C4-2B (cell line): ENCODE results near the gene TAS2R41.

Source experiments
- H3K27ac ChIP-seq: fragments of 450-650 bp; 2 replicates; pipeline ENCODE4 v1.5.1; 2017
- ZFX ChIP-seq: fragments of 450-650 bp; IDR thresholded peaks from 2 replicates; pipeline ENCODE4 v1.6.1; 2017
- TF ChIP-seq, protein P1 (sequence below): fragments of 450-650 bp; conservative IDR thresholded peaks from 2 replicates; pipeline ENCODE4 v1.5.1; 2017; ENCODE audit warnings: mild to moderate bottlenecking

TAS2R41 gene

DNA sequence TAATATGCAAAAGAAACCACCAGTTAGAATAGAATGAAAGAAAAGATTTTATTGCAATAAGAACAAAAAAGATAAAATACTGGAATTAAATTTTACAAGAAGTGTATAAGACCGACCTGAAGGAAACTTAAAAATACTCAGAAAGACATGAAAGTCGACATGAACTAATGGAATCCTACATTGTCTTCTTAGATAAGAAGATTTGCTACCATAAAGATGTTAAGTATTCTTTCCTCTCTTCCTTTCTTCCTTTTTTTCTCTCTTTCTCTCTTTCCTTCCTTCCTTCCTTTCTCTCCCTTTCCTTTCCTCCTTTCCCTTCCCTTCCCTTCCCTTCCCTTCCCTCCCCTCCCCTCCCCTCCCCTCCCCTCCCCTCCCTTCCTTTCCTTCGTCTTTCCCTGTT is 27.9 kb upstream of the TAS2R41 start:
- TF ChIP-seq, protein P1, sequence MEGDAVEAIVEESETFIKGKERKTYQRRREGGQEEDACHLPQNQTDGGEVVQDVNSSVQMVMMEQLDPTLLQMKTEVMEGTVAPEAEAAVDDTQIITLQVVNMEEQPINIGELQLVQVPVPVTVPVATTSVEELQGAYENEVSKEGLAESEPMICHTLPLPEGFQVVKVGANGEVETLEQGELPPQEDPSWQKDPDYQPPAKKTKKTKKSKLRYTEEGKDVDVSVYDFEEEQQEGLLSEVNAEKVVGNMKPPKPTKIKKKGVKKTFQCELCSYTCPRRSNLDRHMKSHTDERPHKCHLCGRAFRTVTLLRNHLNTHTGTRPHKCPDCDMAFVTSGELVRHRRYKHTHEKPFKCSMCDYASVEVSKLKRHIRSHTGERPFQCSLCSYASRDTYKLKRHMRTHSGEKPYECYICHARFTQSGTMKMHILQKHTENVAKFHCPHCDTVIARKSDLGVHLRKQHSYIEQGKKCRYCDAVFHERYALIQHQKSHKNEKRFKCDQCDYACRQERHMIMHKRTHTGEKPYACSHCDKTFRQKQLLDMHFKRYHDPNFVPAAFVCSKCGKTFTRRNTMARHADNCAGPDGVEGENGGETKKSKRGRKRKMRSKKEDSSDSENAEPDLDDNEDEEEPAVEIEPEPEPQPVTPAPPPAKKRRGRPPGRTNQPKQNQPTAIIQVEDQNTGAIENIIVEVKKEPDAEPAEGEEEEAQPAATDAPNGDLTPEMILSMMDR: no peak
- no peak for TF ChIP-seq ZFX
- H3K27ac ChIP-seq: no peak overlapping the region

DNA sequence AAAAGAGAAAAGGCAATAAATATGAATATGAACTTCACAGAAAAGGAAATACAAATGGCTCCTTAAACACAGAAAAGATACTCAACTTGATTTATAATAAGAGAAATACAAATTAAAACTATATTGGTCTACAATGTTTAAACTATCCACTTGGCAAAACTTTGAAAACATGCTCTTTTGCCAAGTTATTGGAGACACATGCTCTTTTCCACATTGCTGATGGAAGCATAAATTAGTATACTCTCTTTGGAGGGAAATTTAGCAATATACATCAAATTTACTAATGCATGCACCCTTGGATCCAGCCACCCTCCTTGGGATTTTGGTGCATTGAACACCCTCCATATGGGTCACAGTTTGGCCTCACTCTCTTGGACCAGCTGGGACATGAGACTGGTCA is 26.6 kb upstream of the TAS2R41 start:
- TF ChIP-seq, protein P1: no peak
- no peak for TF ChIP-seq ZFX
- no peak overlapping the region for H3K27ac ChIP-seq

DNA sequence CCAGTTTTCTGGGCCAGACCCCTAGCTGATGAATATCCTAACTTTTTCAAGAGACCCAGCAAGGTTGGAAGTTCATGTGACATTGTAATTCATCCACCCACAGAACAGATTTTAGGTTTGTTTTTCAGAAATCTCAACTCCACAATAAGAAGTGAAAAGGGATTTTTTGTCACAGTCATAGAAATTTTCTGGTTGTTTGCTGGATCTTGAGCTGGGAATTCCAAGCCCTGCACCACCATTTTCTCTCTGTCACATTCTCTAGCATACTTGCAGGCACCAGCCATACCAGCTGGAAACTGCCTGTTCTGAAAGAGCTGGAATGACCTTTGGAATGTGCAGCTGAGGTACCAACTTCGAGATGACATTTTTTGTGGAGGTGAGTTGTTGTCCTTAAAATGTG is 25.9 kb upstream of the TAS2R41 start:
- H3K27ac ChIP-seq: no peak overlapping the region
- TF ChIP-seq ZFX: no peak
- TF ChIP-seq, protein P1: no peak

DNA sequence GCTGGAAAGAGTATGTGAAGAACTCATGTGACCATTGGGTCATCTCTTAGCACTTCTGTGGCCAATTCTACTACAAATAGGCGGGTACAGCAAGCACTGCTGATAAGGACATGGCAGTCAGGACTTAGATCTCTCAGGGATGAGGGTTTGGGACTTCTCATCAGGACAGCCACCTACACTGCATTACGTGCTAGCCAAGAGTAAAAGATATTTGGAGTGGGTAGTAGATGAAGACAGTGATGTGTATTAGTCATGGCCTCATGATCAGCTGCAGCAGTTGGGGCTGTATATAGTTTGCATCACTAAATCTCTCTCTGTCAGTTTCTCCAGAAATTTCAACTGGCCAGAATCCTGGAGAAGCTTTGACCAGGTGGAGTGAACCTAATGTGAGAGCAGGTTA is 25.2 kb upstream of the TAS2R41 start:
- TF ChIP-seq, protein P1: no peak
- TF ChIP-seq ZFX: no peak
- no peak overlapping the region for H3K27ac ChIP-seq

DNA sequence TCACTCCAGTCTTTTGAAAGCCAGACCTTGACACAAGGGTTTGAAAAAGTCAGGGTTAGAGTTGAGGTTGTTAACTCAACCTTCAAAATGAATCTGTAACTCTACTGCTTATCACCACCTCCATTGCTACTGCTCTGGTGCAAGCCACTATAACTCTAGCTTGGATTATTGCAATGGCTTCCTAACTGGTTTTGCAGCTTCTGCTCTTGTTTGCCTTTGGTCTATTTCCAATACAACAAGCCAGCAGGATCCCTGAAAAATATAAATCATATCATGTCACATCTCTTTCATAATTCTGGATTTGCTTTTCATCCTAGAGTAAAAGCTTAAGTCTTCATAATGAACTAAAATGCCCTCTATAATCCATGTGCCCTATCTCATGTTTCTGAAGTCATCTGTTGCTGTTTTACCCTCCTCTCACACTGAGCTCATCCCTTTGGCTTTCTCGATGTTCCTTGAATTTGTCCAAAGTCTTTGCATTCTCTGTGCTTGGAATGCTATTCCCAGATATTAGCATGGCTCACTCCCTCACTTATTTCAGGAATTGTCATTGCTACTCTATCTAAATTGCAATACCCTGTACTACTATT is 23.5 kb upstream of the TAS2R41 start:
- TF ChIP-seq, protein P1: no peak
- no peak for TF ChIP-seq ZFX
- no peak overlapping the region for H3K27ac ChIP-seq

DNA sequence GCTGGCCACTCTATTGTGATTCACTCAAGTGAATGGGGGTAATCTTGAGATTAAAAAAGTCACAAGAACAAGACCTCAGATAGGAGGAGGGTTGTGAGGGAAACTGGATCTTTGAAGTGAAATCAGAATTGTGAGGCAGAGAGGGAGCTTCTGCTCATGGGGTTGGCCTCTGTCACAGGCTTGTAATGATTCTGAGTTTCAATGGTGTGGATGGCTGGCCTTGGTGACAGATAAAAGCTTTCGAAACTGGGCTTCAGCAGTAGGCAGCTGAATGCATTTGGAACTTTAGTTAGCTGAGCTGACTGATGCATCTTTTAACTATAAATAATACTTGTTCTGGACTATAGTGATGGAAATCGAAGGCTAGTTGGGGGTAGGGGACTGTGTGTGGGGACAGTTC is 22.2 kb upstream of the TAS2R41 start:
- TF ChIP-seq, protein P1: no peak
- no peak for TF ChIP-seq ZFX
- no peak overlapping the region for H3K27ac ChIP-seq

DNA sequence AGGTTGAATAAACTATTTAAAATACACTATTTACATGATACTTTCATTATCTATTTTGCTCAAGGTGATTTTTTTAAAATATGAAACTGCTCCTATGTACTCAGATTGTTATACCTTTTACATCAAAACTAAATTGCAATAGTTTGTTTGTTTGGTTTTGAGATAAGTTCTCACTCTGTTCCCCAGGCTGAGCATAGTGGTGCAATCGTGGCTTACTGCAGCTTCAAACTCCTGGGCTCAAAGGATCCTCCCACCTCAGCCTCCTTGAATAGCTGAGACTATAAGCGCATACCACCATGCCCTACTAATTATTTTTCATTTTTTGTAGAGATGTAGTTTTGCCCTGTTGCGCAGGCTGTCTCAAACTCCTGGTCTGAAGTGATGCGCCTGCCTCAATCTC is 21.7 kb upstream of the TAS2R41 start:
- H3K27ac ChIP-seq: no peak overlapping the region
- TF ChIP-seq, protein P1: no peak
- no peak for TF ChIP-seq ZFX
